K562 (cell line): Measurements from ENCODE around the gene ITGAX. TPM values are rescaled to one million over a fixed set of nuclear protein-coding genes. Genes with fewer than 3 reads are reported as not detected.

Experiments
- ATAC-seq: fragments of 200-7000 bp; cut with Tn5 transposase; 3 replicates; pipeline ENCODE4 v1.9.1; 2020; ENCODE audit warnings: moderate library complexity
- BruUV-seq: library from RNA; stranded (reverse); fragments of 400-500 nt; replicated peaks from 2 replicates; lab custom pipeline; 2021; lab: Mats Ljungman, UMichigan
- CTCF ChIA-PET: fragments of 300-600 bp; formaldehyde crosslinking; extraction: SDS; loops from one replicate; lab custom pipeline; 2021; ENCODE audit warnings: low intra/inter-chr PET ratio; lab: Yijun Ruan, JAX
- POLR2A ChIA-PET: fragments of 300-600, 350-650 bp; sonication (Branson Sonifier 250); formaldehyde crosslinking; extraction: SDS; loops from one replicate; lab custom pipeline; 2021; ENCODE audit warnings: antibody characterized with exemption, inconsistent platforms; lab: Yijun Ruan, JAX
- DNase-seq, 4 experiments: peaks; one replicate each; pipeline versions ENCODE4 v3.0.0 to v3.0.0-alpha.2; 2011 to 2018; ENCODE audit warnings: low spot score in 3 of 4, mixed read lengths in 3 of 4; ENCODE audit errors: extremely low read depth in 1 of 4
- FAIRE-seq: peaks from 2 replicates; lab custom pipeline; 2011; peaks lifted over from hg19 to GRCh38; lab: Jason Lieb, UNC
- H2AFZ ChIP-seq: 2 replicates; pipeline ENCODE4 v1.6.0; 2011; ENCODE audit warnings: low read depth, low read length, control low read depth, inconsistent platforms
- H3K27ac ChIP-seq: fragments of 200-600 bp; 3 replicates; pipeline ENCODE4 v1.8.0; 2011; ENCODE audit warnings: low read depth, mild to moderate bottlenecking, control low read depth, inconsistent platforms, low read length, moderate library complexity, mixed read lengths; ENCODE audit errors: extremely low read depth
- H3K27me3 ChIP-seq, 2 experiments: fragments of 300-600 bp in 1 of 2; 2 replicates in 1 of 2; 3 replicates in 1 of 2; pipeline versions ENCODE4 v1.6.0 to v1.8.0; 2011; ENCODE audit warnings: inconsistent platforms in 2 of 2, low read length in 2 of 2, mild to moderate bottlenecking in 1 of 2, mixed read lengths in 1 of 2, moderate library complexity in 1 of 2; ENCODE audit not compliant: control insufficient read depth in 2 of 2, insufficient read depth in 2 of 2
- H3K36me3 ChIP-seq: fragments of 300-600 bp; 3 replicates; pipeline ENCODE4 v1.8.0; 2011; ENCODE audit warnings: mild to moderate bottlenecking, low read length, inconsistent platforms; ENCODE audit not compliant: control insufficient read depth, insufficient read depth
- H3K4me1 ChIP-seq, 2 experiments: fragments of 200-600 bp in 1 of 2; replicated peaks in 1 of 2; 2 replicates in 1 of 2; 3 replicates in 1 of 2; pipeline versions ENCODE4 v1.5.1 to v1.8.0; 2011; ENCODE audit warnings: inconsistent platforms in 2 of 2, low read length in 2 of 2, mild to moderate bottlenecking in 1 of 2, mixed read lengths in 1 of 2, moderate library complexity in 1 of 2; ENCODE audit not compliant: control insufficient read depth in 2 of 2, insufficient read depth in 2 of 2
- H3K4me2 ChIP-seq: 2 replicates; pipeline ENCODE4 v1.6.1; 2011; ENCODE audit warnings: low read length, control low read depth, inconsistent platforms, mixed read lengths; ENCODE audit not compliant: insufficient read depth
- H3K4me3 ChIP-seq: fragments of 200-600 bp; sonication (generic), shearing (Covaris generic); 2 replicates; pipeline ENCODE4 v1.5.1; 2016; ENCODE audit warnings: control low read depth, inconsistent platforms
- H3K79me2 ChIP-seq: fragments of 200-600 bp; 3 replicates; pipeline ENCODE4 v1.8.0; 2011; ENCODE audit warnings: low read length, inconsistent platforms; ENCODE audit not compliant: control insufficient read depth, insufficient read depth
- H3K9ac ChIP-seq, 2 experiments: 2 replicates each; pipeline versions ENCODE4 v1.6.0 to v1.6.1; 2011; ENCODE audit warnings: low read depth in 2 of 2, low read length in 2 of 2, control low read depth in 1 of 2, inconsistent platforms in 1 of 2, mild to moderate bottlenecking in 1 of 2, mixed read lengths in 1 of 2; ENCODE audit not compliant: insufficient read depth in 1 of 2
- H3K9me1 ChIP-seq: one replicate; pipeline ENCODE4 v1.6.0; 2011; ENCODE audit warnings: inconsistent platforms, mild to moderate bottlenecking, low read length, moderate library complexity; ENCODE audit not compliant: control insufficient read depth, insufficient read depth
- H3K9me3 ChIP-seq: replicated peaks from 2 replicates; pipeline ENCODE4 v1.5.1; 2011; ENCODE audit warnings: low read depth, low read length, inconsistent platforms; ENCODE audit not compliant: control insufficient read depth, insufficient read depth
- H4K20me1 ChIP-seq: replicated peaks from 2 replicates; pipeline ENCODE4 v1.6.1; 2011; ENCODE audit warnings: low read length, inconsistent platforms, mixed read lengths; ENCODE audit not compliant: control insufficient read depth, insufficient read depth
- AFF4 ChIP-seq: sonication (generic); formaldehyde crosslinking; IDR thresholded peaks from 2 replicates; pipeline ENCODE4 v1.8.0; 2023; ENCODE audit warnings: mild to moderate bottlenecking, missing genetic modification reagents
- E2F5 ChIP-seq: sonication (generic); formaldehyde crosslinking; IDR thresholded peaks from 2 replicates; pipeline ENCODE4 v1.8.0; 2022; ENCODE audit warnings: mild to moderate bottlenecking, missing genetic modification reagents
- ELK3 ChIP-seq: fragments of 450-650 bp; formaldehyde crosslinking; IDR thresholded peaks from 2 replicates; pipeline ENCODE4 v1.4.0; 2020; ENCODE audit warnings: mild to moderate bottlenecking
- FOXJ3 ChIP-seq: sonication (generic); formaldehyde crosslinking; IDR thresholded peaks from 2 replicates; pipeline ENCODE4 v1.4.0; 2020; ENCODE audit warnings: mild to moderate bottlenecking, missing genetic modification reagents
- KLF6 ChIP-seq: fragments of 250-450 bp; sonication (Bioruptor Pico); IDR thresholded peaks from 2 replicates; pipeline ENCODE4 v1.4.0; 2020; ENCODE audit warnings: mild to moderate bottlenecking, moderate library complexity, borderline replicate concordance
- RHOXF2B ChIP-seq: fragments of 250-450 bp; sonication (Bioruptor Pico); conservative IDR thresholded peaks from 2 replicates; pipeline ENCODE4 v1.5.1; 2021
- TAF7 ChIP-seq: fragments of 450-650 bp; IDR thresholded peaks from 2 replicates; pipeline ENCODE4 v1.6.1; 2016; ENCODE audit warnings: missing genetic modification characterization, missing compliant biosample characterization
- YBX1 ChIP-seq: fragments of 450-650 bp; IDR thresholded peaks from 2 replicates; pipeline ENCODE4 v1.7.1; 2016; ENCODE audit warnings: mild to moderate bottlenecking
- ZNF780A ChIP-seq: fragments of 250-450 bp; sonication (Bioruptor Pico); IDR thresholded peaks from 2 replicates; pipeline ENCODE4 v1.5.0; 2021; ENCODE audit warnings: mild to moderate bottlenecking
- WGBS: fragments of 100-300 bp; shearing (Covaris generic); methylation state at CpG from one replicate; pipeline ENCODE4 v1.1.6; 2016; ENCODE audit warnings: low coverage, mixed read lengths; ENCODE audit not compliant: insufficient coverage; ENCODE audit errors: missing lambda C conversion rate; 5-methylcytosine and 5-hydroxymethylcytosine counted together
- in situ Hi-C: fragments of 300-500 bp; cut with MboI; formaldehyde crosslinking; loops from 4 replicates; pipeline ENCODE4 v1.15.0; 2018; ENCODE audit warnings: inconsistent platforms, mixed read lengths
- intact Hi-C: fragments of 100-400 bp; cut with micrococcal nuclease; formaldehyde crosslinking; loops from 2 replicates; pipeline ENCODE4 v1.14.2; 2022
- polyA plus RNA-seq, 8 experiments: library from polyadenylated mRNA; depleted of rRNA in 4 of 8; stranded (reverse) in 5 of 8; unstranded in 3 of 8; fragments of >200 nt; fragmentation: Nextera tagmentation in 2 of 8; fragmentation: Illumina TruSeq in 1 of 8; extraction: Ambion mirVana in 2 of 8; extraction: Trizol in 1 of 8; gene quantifications; 2 replicates each; pipeline versions ENCODE4 v1.2.1 to v1.2.3, GENCODE V29; 2011 to 2014; ENCODE audit warnings: inconsistent platforms in 1 of 8, missing spikeins in 1 of 8
- total RNA-seq, 7 experiments: library from RNA; depleted of rRNA in 6 of 7; stranded (reverse); fragments of >200 nt in 6 of 7; fragmentation: Illumina TruSeq in 2 of 7; extraction: Trizol in 2 of 7; gene quantifications; 2 replicates each; pipeline versions ENCODE4 v1.2.1 to v1.2.3, GENCODE V29; 2011 to 2021; ENCODE audit warnings: low replicate concordance in 1 of 7

ITGAX gene
- total and polyA plus RNA-seq, 9 of the 15 experiments (the other 6 are each of a cell fraction or from before 2014, with no cell fraction given): 0.03 to 0.58 (median 0.14) TPM

- 0 out of 2 replicates have a peak, but pooled peaks have one; percentile 13 for TF ChIP-seq YBX1
- TF ChIP-seq KLF6 (CRISPR knock-in tag): no peak
- Histone ChIP-seq H4K20me1 (no peaks in the 10 kb centered on the region), H3K4me1 (peaks cover 0 to 35% of the 10 kb centered on the region in 2 experiments; a peak in 4 of 5 replicates), H3K4me2 (no peak overlapping the region), H3K9me3 (no peaks in the 10 kb centered on the region; the same call in 1 of the 2 replicates), H3K9me1 (no peaks in the 10 kb centered on the region), H3K27me3 (peaks cover 9 to 49% of the 10 kb centered on the region in 2 experiments; a peak in 4 of 5 replicates), H3K36me3 (no peaks in the 10 kb centered on the region), H3K9ac (no peak overlapping the region), H3K27ac (no peak overlapping the region), H2AFZ (no peak overlapping the region), H3K4me3 (no peak overlapping the region), H3K79me2 (no peaks in the 10 kb centered on the region)
- ChIA-PET POLR2A (interaction anchor here (0.7 kb wide), 1 partner anchor 28 kb away, joined by 3 read pairs; no protein-coding TSS in a partner anchor), CTCF (no interaction called here)
- no peak for FAIRE-seq
- no peak for ATAC-seq
- in situ Hi-C loops (no loop called here), intact Hi-C loops (no loop called here)
- no TSS peak for BruUV-seq
- DNase-seq: no peak
- 11% methylated on average over 8 of the region's 8 CpGs for WGBS
Measured at GRCh38 chr16:31330553-31330890, 24.5 kb upstream of the ITGAX start.

- in situ Hi-C loops (no loop called here), intact Hi-C loops (no loop called here)
- Histone ChIP-seq H3K4me1 (peaks cover 0 to 35% of the 10 kb centered on the region in 2 experiments; a peak in 4 of 5 replicates), H3K9me3 (no peaks in the 10 kb centered on the region; the same call in 1 of the 2 replicates), H3K4me2 (no peak overlapping the region), H3K36me3 (no peaks in the 10 kb centered on the region), H2AFZ (no peak overlapping the region), H3K9ac (peak overlapping the region in 1 of 2 experiments; percentile 31; a peak in 1 of 4 replicates), H3K27ac (no peak overlapping the region), H3K9me1 (no peaks in the 10 kb centered on the region), H3K79me2 (no peaks in the 10 kb centered on the region), H3K27me3 (peaks cover 15 to 54% of the 10 kb centered on the region in 2 experiments; a peak in 4 of 5 replicates), H3K4me3 (no peak overlapping the region), H4K20me1 (no peaks in the 10 kb centered on the region)
- no TSS peak for BruUV-seq
- ChIA-PET CTCF (no interaction called here), POLR2A (interaction anchor here (0.6 kb wide), 1 partner anchor 114 kb away, joined by 3 read pairs; no protein-coding TSS in a partner anchor)
- no peak for FAIRE-seq
- peak in 1 of 4 experiments; percentile 5 for DNase-seq
- no peak for ATAC-seq
- 20% methylated on average over 15 of the region's 46 CpGs for WGBS
- TF ChIP-seq E2F5 (CRISPR knock-in tag) (no peak), FOXJ3 (no peak), TAF7 (tag) (no peak), ZNF780A (CRISPR knock-in tag) (no peak), RHOXF2B (CRISPR knock-in tag) (no peak), ELK3 (CRISPR knock-in tag) (no peak), AFF4 (no peak)
Measured at GRCh38 chr16:31331141-31331764, 23.7 kb upstream of the ITGAX start.
